ENCODE data around the gene MEF2A.

The MEF2A gene

DNA sequence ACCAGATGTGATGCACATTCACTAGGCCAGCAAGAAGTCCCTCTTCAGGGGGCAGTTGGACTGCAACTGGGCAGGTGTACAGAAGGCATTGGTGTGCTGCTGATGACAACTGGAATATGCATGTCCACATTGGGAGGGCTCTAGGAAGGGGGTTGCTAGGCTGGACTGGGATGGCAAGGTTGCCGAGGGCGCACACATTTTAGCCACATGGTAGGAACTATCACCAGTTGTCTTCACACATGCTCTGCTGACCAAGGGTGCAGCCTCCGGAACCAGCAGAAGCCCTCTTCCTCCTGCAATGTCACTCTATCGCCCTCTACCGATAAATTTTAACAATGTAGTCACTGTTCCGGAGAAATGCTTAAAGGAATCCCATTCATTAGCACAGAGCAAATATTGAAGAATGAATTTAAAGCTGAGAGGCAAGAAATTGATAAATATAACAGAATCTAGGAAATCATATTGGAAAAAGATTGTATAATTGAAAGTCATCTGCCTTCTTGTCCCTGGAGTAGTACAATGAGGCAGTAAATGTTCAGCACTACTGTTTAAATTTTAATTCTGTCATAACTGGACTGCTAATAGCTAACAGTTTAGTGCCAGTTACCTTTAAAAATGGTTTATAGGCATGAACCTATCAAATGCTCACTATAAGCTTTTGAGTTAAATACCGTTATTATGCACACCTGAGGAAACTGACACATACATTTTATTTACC is 190.1 kb downstream of the MEF2A start:
- TF ChIP-seq SIN3A (IDR thresholded peaks at IDR 0.05; ENCODE audit: borderline replicate concordance, insufficient read depth, low read length) (no peak), POLR2AphosphoS5 (IDR thresholded peaks at IDR 0.05; ENCODE audit: low read depth, low read length) (no peak), TAF1 (IDR thresholded peaks at IDR 0.05; ENCODE audit: borderline replicate concordance, insufficient read depth, low read length) (no peak), FOXP2 (optimal IDR thresholded peaks at IDR 0.05; ENCODE audit: borderline replicate concordance, extremely low read depth, extremely low read length, insufficient read depth) (no peak)
- TF ChIP-seq, protein P1, sequence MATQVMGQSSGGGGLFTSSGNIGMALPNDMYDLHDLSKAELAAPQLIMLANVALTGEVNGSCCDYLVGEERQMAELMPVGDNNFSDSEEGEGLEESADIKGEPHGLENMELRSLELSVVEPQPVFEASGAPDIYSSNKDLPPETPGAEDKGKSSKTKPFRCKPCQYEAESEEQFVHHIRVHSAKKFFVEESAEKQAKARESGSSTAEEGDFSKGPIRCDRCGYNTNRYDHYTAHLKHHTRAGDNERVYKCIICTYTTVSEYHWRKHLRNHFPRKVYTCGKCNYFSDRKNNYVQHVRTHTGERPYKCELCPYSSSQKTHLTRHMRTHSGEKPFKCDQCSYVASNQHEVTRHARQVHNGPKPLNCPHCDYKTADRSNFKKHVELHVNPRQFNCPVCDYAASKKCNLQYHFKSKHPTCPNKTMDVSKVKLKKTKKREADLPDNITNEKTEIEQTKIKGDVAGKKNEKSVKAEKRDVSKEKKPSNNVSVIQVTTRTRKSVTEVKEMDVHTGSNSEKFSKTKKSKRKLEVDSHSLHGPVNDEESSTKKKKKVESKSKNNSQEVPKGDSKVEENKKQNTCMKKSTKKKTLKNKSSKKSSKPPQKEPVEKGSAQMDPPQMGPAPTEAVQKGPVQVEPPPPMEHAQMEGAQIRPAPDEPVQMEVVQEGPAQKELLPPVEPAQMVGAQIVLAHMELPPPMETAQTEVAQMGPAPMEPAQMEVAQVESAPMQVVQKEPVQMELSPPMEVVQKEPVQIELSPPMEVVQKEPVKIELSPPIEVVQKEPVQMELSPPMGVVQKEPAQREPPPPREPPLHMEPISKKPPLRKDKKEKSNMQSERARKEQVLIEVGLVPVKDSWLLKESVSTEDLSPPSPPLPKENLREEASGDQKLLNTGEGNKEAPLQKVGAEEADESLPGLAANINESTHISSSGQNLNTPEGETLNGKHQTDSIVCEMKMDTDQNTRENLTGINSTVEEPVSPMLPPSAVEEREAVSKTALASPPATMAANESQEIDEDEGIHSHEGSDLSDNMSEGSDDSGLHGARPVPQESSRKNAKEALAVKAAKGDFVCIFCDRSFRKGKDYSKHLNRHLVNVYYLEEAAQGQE (IDR thresholded peaks at IDR 0.05; ENCODE audit: insufficient read depth in 1 of 2, low read depth in 2 of 2, low read length in 2 of 2): no peak

DNA sequence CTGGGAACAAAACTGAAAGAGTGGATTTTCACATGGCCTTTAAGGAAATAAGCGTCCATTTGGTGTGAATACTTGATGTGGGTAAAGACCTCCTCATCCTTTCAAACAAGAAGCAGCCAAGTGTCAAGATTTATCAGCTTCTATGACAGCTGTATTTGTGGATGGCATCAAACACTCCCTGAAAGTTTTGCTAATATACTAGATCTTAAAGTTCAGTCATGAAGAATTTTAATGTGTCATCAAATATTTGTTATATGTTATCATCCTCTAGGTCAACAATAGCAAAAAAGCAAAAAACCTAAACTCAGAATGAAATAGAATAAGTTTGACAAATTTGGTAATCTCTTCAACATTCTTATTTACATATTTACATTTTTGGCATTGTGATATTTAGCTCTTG is 196.5 kb downstream of the MEF2A start:
- TF ChIP-seq, protein P1 (IDR thresholded peaks at IDR 0.05; ENCODE audit: insufficient read depth in 1 of 2, low read depth in 2 of 2, low read length in 2 of 2): no peak
- no peak for TF ChIP-seq TAF1 (IDR thresholded peaks at IDR 0.05; ENCODE audit: borderline replicate concordance, insufficient read depth, low read length)
- no peak for TF ChIP-seq SIN3A (IDR thresholded peaks at IDR 0.05; ENCODE audit: borderline replicate concordance, insufficient read depth, low read length)
- no peak for TF ChIP-seq POLR2AphosphoS5 (IDR thresholded peaks at IDR 0.05; ENCODE audit: low read depth, low read length)
- no peak for TF ChIP-seq FOXP2 (optimal IDR thresholded peaks at IDR 0.05; ENCODE audit: borderline replicate concordance, extremely low read depth, extremely low read length, insufficient read depth)

DNA sequence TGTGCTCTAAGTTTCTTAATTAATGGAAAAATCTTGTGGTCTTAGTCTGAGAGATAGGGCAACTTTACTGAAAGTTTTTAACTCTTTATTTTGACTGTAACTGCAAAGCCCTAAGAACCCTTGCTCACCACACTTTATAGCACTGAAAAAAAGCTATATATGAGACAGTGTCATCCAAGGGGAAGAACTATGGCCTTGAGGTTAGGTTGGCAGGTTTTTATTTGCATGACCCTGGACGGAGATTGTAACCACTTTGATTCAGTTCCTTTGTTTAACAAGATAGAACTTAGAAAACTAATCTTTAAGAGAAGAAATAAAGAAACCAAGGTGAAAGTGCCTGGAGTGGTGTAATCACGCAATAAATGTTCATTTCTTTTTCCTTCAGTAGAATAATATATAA is 198.0 kb downstream of the MEF2A start:
- TF ChIP-seq POLR2AphosphoS5 (IDR thresholded peaks at IDR 0.05; ENCODE audit: low read depth, low read length) (no peak), TAF1 (IDR thresholded peaks at IDR 0.05; ENCODE audit: borderline replicate concordance, insufficient read depth, low read length) (no peak), SIN3A (IDR thresholded peaks at IDR 0.05; ENCODE audit: borderline replicate concordance, insufficient read depth, low read length) (no peak), FOXP2 (optimal IDR thresholded peaks at IDR 0.05; ENCODE audit: borderline replicate concordance, extremely low read depth, extremely low read length, insufficient read depth) (no peak)
- TF ChIP-seq, protein P1 (IDR thresholded peaks at IDR 0.05; ENCODE audit: insufficient read depth in 1 of 2, low read depth in 2 of 2, low read length in 2 of 2): no peak

DNA sequence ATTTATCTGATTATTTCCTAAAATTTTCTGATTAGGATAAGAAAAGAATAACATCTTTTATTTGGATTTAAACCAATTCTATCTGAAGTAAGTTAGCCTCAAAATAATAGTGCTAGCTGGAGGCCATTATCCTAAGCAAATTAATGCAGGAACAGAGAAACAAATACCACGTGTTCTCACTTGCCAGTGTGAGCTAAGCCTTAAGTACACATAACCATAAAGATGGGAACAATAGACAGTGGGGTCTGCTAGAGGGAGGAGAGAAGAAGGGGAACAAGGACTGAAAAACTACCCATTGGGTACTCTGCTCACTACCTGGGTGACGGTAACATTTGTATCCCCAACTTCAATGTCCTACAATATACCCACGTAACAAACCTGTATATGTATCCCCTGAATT is 198.7 kb downstream of the MEF2A start:
- no peak for TF ChIP-seq FOXP2 (optimal IDR thresholded peaks at IDR 0.05; ENCODE audit: borderline replicate concordance, extremely low read depth, extremely low read length, insufficient read depth)
- no peak for TF ChIP-seq POLR2AphosphoS5 (IDR thresholded peaks at IDR 0.05; ENCODE audit: low read depth, low read length)
- no peak for TF ChIP-seq TAF1 (IDR thresholded peaks at IDR 0.05; ENCODE audit: borderline replicate concordance, insufficient read depth, low read length)
- TF ChIP-seq, protein P1 (IDR thresholded peaks at IDR 0.05; ENCODE audit: insufficient read depth in 1 of 2, low read depth in 2 of 2, low read length in 2 of 2): no peak
- no peak for TF ChIP-seq SIN3A (IDR thresholded peaks at IDR 0.05; ENCODE audit: borderline replicate concordance, insufficient read depth, low read length)
